Measurements from ENCODE around the gene CCDC88C.

GRCh38 chr14:91396013-91396660, 21.5 kb downstream of the CCDC88C start:
- TF ChIP-seq JUN (CRISPR knock-in tag; IDR thresholded peaks at IDR 0.05) (no peak), CTCF (IDR thresholded peaks at IDR 0.05) (no peak), NFYB (CRISPR knock-in tag; conservative IDR thresholded peaks at IDR 0.05; ENCODE audit: low read depth) (no peak), MAX (CRISPR knock-in tag; IDR thresholded peaks at IDR 0.05) (no peak), TCF7 (CRISPR knock-in tag; IDR thresholded peaks at IDR 0.05; ENCODE audit: low read depth) (no peak), GRHL2 (CRISPR knock-in tag; IDR thresholded peaks at IDR 0.05; ENCODE audit: insufficient replicate concordance, severe bottlenecking) (no peak), ATF1 (CRISPR knock-in tag; IDR thresholded peaks at IDR 0.05) (no peak), SMAD4 (CRISPR knock-in tag; IDR thresholded peaks at IDR 0.05) (no peak)
